Panc1 (cell line): Measurements from ENCODE around the gene TRPC4AP. TPM values are rescaled to one million over a fixed set of nuclear protein-coding genes. Genes with fewer than 3 reads are reported as not detected.

ENCODE experiments used
- ATAC-seq: fragments of 200-7000 bp; cut with Tn5 transposase; 2 replicates; pipeline ENCODE4 v1.9.1; 2020; ENCODE audit warnings: mild to moderate bottlenecking, moderate library complexity
- BruUV-seq: library from RNA; stranded (reverse); fragments of 400-500 nt; replicated peaks from 2 replicates; lab custom pipeline; 2021; lab: Mats Ljungman, UMichigan
- CTCF ChIA-PET: fragments of 300-600 bp; sonication (Branson Sonifier 250); formaldehyde crosslinking; loops from one replicate; lab custom pipeline; 2022; ENCODE audit warnings: antibody characterized with exemption; lab: Charles Lee
- POLR2A ChIA-PET: fragments of 300-600 bp; sonication (Branson Sonifier 250); formaldehyde crosslinking; loops from one replicate; lab custom pipeline; 2022; ENCODE audit warnings: antibody characterized with exemption; lab: Charles Lee
- DNase-seq: peaks from one replicate; pipeline ENCODE4 v3.0.0-alpha.2; 2010; ENCODE audit warnings: low read depth, low spot score
- H3K27ac ChIP-seq: 2 replicates; pipeline ENCODE4 v1.5.1; 2011; ENCODE audit warnings: mild to moderate bottlenecking, low read length, inconsistent platforms
- H3K27me3 ChIP-seq: fragments of 200-500 bp; sonication (Bioruptor generic); 2 replicates; pipeline ENCODE4 v1.6.0; 2014; ENCODE audit warnings: low read length, inconsistent platforms; ENCODE audit not compliant: control insufficient read depth, insufficient read depth
- H3K36me3 ChIP-seq: fragments of 200-500 bp; sonication (Bioruptor generic); 2 replicates; pipeline ENCODE4 v1.5.1; 2014; ENCODE audit warnings: inconsistent platforms, mild to moderate bottlenecking, low read length, moderate library complexity; ENCODE audit not compliant: control insufficient read depth, insufficient read depth
- H3K4me1 ChIP-seq: 2 replicates; pipeline ENCODE4 v1.5.1; 2011; ENCODE audit warnings: inconsistent platforms, mild to moderate bottlenecking, low read length, moderate library complexity; ENCODE audit not compliant: control insufficient read depth, insufficient read depth
- H3K4me3 ChIP-seq, 2 experiments: 2 replicates each; pipeline ENCODE4 v1.5.1; 2011 to 2012; ENCODE audit warnings: low read depth in 2 of 2, low read length in 2 of 2, mild to moderate bottlenecking in 2 of 2, inconsistent platforms in 1 of 2, moderate library complexity in 1 of 2
- H3K9me3 ChIP-seq: fragments of 200-500 bp; sonication (Bioruptor generic); 2 replicates; pipeline ENCODE4 v1.5.1; 2014; ENCODE audit warnings: low read depth, mild to moderate bottlenecking, inconsistent platforms, low read length, moderate library complexity; ENCODE audit not compliant: control insufficient read depth, insufficient read depth
- CTCF ChIP-seq: fragments of 450-650 bp; IDR thresholded peaks from 2 replicates; pipeline ENCODE4 v1.5.1; 2017; ENCODE audit warnings: mild to moderate bottlenecking
- POLR2AphosphoS5 ChIP-seq: IDR thresholded peaks from 2 replicates; pipeline ENCODE4 v1.6.1; 2012; ENCODE audit warnings: mild to moderate bottlenecking, low read depth, low read length, moderate library complexity
- REST ChIP-seq, 2 experiments: IDR thresholded peaks; 2 replicates each; pipeline ENCODE4 v1.6.1; 2011 to 2012; ENCODE audit warnings: low read depth in 2 of 2, control low read depth in 1 of 2, low read length in 1 of 2, mild to moderate bottlenecking in 1 of 2, moderate library complexity in 1 of 2; ENCODE audit not compliant: insufficient read depth in 1 of 2
- SIN3A ChIP-seq: IDR thresholded peaks from 2 replicates; pipeline ENCODE4 v1.6.1; 2012; ENCODE audit warnings: low read depth, mild to moderate bottlenecking, low read length, moderate library complexity, borderline replicate concordance; ENCODE audit not compliant: insufficient read depth
- TCF7L2 ChIP-seq: IDR thresholded peaks from 2 replicates; pipeline ENCODE4 v1.6.1; 2011; ENCODE audit warnings: mild to moderate bottlenecking, low read depth, low read length, inconsistent platforms
- in situ Hi-C: cut with HindIII; loops from 2 replicates; pipeline ENCODE4 v1.10.0; 2016; ENCODE audit warnings: low sequenced_read_pairs, low pct_unique_long_range_greater_than_20kb
- intact Hi-C: fragments of 100-400 bp; cut with micrococcal nuclease; formaldehyde crosslinking; loops from one replicate; pipeline ENCODE4 v1.10.0; 2022; ENCODE audit not compliant: unreplicated experiment
- total RNA-seq: library from RNA; stranded (reverse); gene quantifications from one replicate; pipeline ENCODE4 v1.2.1, GENCODE V29; 2021; ENCODE audit not compliant: unreplicated experiment

The TRPC4AP gene
- total RNA-seq, 1 experiment from 2014 or later, result 48.4 TPM

- H3K27me3 ChIP-seq, result no peaks in the 10 kb centered on the region
- in situ Hi-C loops, result no loop called here
- H3K27ac ChIP-seq, result no peak overlapping the region
- no peaks in the 10 kb centered on the region; the same call in 1 of the 2 replicates for H3K36me3 ChIP-seq
- ATAC-seq, result no peak
- intact Hi-C loops, result no loop called here
- no TSS peak for BruUV-seq
- no peak overlapping the region for H3K4me3 ChIP-seq
- H3K4me1 ChIP-seq, result peaks cover 19% of the 10 kb centered on the region
- DNase-seq, result no peak
- H3K9me3 ChIP-seq, result no peaks in the 10 kb centered on the region
- TF ChIP-seq CTCF (no peak), SIN3A (no peak), REST (IDR thresholded peaks at IDR 0.05; ENCODE audit: insufficient read depth in 1 of 2, low read depth in 2 of 2, low read length in 1 of 2) (no peak), TCF7L2 (no peak), POLR2AphosphoS5 (no peak)
- ChIA-PET POLR2A (no interaction called here), CTCF (no interaction called here)
Observed at GRCh38 chr20:35087355-35087754, 5.3 kb downstream of the TRPC4AP start.

- BruUV-seq, result no TSS peak
- Histone ChIP-seq H3K36me3 (0 out of 2 replicates have a peak, but pooled peaks cover 2% of the 10 kb centered on the region), H3K27me3 (no peaks in the 10 kb centered on the region), H3K27ac (no peak overlapping the region), H3K9me3 (no peaks in the 10 kb centered on the region), H3K4me3 (no peak overlapping the region), H3K4me1 (peaks cover 10% of the 10 kb centered on the region; the same call in 1 of the 2 replicates)
- CTCF ChIA-PET, result interaction anchor here (0.7 kb wide), 1 partner anchor 100 kb away, joined by 6 read pairs; no protein-coding TSS in a partner anchor
- intact Hi-C loops, result no loop called here
- TF ChIP-seq SIN3A (no peak), POLR2AphosphoS5 (no peak), CTCF (no peak), TCF7L2 (no peak), REST (IDR thresholded peaks at IDR 0.05; ENCODE audit: insufficient read depth in 1 of 2, low read depth in 2 of 2, low read length in 1 of 2) (no peak)
- no peak for DNase-seq
- ATAC-seq, result no peak
- POLR2A ChIA-PET, result interaction anchor here (0.6 kb wide), 1 partner anchor 145 kb away, joined by 4 read pairs; no protein-coding TSS in a partner anchor
- in situ Hi-C loops, result no loop called here
Observed at GRCh38 chr20:35085477-35086225, 7.0 kb downstream of the TRPC4AP start.
